CD4-positive, alpha-beta T cell treated with Interleukin-21 for 1 hour (primary cell): ENCODE data around the gene RBM20.

Source experiments
- DNase-seq: peaks from one replicate; pipeline ENCODE4 v3.0.0-alpha.2; 2020

RBM20 gene

DNA sequence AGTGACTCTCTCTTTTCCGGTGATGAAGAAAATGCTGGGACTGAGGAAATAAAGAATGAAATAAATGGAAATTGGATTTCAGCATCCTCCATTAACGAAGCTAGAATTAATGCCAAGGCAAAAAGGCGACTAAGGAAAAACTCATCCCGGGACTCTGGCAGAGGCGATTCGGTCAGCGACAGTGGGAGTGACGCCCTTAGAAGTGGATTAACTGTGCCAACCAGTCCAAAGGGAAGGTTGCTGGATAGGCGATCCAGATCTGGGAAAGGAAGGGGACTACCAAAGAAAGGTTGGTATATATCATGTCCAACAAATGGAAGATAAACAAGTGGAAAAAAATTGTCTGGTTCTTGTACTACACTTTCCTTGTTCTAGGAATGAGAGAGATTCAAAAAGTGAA is 237.1 kb downstream of the RBM20 start:
- no peak for DNase-seq

- no peak for DNase-seq
Observed at GRCh38 chr10:110881905-110882304, 237.8 kb downstream of the RBM20 start.

- no peak for DNase-seq
Observed at GRCh38 chr10:110883924-110884323, 239.8 kb downstream of the RBM20 start.

DNA sequence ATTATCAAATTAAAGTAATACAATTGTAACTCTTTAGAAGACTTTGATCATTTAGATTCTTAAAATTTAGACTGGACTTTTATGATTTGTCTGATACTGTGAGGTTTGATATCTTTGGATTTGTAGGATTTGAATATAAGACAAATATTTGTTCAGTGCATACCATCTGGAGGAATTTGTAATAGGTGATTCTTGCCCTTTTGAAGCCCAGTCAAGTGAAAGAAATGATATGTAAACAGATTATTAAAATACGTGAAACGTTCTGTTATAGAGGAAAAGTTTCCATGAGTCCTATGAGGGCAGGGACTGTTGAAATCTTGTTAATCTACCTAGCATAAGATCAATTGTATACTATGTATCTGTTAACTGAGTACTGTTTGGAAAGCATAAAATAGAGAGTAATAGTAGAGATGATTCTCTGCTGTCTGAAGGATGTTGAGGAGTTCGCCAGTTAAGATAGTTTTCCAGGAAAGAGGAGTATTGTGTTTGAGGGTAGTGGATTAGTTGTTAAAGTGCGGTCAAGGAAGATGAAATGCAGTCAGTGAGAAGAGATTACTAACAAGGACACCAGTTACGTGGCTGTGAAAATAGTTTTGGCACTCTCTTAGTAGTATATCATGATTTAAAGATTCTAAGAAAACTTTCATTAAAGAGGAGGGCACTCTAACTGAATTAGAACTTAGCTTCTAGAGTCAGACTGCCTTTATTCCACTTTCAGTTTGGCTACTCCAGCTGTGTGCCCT is 242.0 kb downstream of the RBM20 start:
- no peak for DNase-seq

DNA sequence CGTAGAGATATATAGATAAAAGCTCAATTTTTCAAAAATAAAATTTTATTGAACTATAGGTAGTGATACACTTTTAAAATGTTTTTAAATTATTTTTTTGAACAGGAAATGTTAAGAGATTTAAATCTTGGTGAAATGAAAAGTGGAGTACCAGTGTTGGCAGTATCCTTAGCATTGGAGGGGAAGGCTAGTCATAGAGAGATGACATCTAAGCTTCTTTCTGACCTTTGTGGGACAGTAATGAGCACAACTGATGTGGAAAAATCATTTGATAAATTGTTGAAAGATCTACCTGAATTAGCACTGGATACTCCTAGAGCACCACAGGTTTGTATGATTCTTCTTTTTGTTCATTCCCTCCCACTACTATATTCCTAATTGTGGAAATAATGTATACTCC is 243.4 kb downstream of the RBM20 start:
- DNase-seq, result no peak
